ENCODE results near the gene INTS3. TPM values are rescaled to one million over a fixed set of nuclear protein-coding genes. Genes with fewer than 3 reads are reported as not detected.
A peak's percentile ranks its signal among the peaks of the same experiment; 100 is the strongest.

Gene INTS3
- total and polyA plus RNA-seq, 10 of the 15 experiments (the other 5 are each of a cell fraction or from before 2014, with no cell fraction given), result 12.6 to 87.4 (median 30.8) TPM

DNA sequence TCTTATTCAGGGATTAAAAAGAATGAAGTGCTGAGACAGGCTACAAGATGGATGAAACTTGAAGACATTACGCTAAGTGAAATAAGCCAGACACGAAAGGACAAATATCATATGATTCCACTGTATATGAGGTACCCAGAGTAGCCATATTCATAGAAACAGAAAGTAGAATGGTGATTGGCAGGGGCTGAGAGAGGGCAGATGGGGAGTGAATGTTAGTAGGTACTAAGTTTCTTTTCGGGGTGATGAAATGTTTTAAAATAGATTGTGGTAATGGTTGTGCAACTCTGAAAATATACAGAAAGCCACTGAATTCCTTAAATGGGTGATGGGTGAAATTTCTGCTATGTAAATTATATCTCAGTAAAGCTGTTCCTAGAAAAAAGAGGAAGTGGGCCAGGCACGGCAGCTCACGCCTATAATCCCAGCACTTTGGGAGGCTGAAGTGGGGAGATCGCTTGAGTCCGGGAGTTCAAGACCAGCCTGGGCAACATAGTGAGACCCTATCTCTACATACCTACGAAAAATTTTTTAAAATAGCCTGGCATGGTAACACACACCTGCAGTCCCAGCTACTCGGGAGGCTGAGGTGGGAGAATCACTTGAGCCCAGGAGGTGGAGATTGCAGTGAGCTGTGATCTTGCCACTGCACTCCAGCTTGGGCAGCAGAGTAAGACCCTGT is 63.3 kb downstream of the INTS3 start (continued):
- TF ChIP-seq, protein P1, sequence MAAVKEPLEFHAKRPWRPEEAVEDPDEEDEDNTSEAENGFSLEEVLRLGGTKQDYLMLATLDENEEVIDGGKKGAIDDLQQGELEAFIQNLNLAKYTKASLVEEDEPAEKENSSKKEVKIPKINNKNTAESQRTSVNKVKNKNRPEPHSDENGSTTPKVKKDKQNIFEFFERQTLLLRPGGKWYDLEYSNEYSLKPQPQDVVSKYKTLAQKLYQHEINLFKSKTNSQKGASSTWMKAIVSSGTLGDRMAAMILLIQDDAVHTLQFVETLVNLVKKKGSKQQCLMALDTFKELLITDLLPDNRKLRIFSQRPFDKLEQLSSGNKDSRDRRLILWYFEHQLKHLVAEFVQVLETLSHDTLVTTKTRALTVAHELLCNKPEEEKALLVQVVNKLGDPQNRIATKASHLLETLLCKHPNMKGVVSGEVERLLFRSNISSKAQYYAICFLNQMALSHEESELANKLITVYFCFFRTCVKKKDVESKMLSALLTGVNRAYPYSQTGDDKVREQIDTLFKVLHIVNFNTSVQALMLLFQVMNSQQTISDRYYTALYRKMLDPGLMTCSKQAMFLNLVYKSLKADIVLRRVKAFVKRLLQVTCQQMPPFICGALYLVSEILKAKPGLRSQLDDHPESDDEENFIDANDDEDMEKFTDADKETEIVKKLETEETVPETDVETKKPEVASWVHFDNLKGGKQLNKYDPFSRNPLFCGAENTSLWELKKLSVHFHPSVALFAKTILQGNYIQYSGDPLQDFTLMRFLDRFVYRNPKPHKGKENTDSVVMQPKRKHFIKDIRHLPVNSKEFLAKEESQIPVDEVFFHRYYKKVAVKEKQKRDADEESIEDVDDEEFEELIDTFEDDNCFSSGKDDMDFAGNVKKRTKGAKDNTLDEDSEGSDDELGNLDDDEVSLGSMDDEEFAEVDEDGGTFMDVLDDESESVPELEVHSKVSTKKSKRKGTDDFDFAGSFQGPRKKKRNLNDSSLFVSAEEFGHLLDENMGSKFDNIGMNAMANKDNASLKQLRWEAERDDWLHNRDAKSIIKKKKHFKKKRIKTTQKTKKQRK (IDR thresholded peaks at IDR 0.05; ENCODE audit: low read depth, low read length), result no peak
- TF ChIP-seq MYB (IDR thresholded peaks at IDR 0.05; ENCODE audit: borderline replicate concordance, low read depth, low read length), result no peak
- TF ChIP-seq NR2C1 (IDR thresholded peaks at IDR 0.05), result no peak
- no peak for TF ChIP-seq POLR2AphosphoS5 (IDR thresholded peaks at IDR 0.05; ENCODE audit: low read length)
- no peak for TF ChIP-seq ZNF622 (IDR thresholded peaks at IDR 0.05)
- peak in 1 of 2 experiments; percentile 99; a peak in 3 of 4 replicates for TF ChIP-seq CEBPB (IDR thresholded peaks at IDR 0.05; ENCODE audit: borderline replicate concordance in 1 of 2, low read depth in 2 of 2, low read length in 2 of 2)
- 0 out of 2 replicates have a peak, but pooled peaks have one; percentile 13 for TF ChIP-seq RFX5 (IDR thresholded peaks at IDR 0.05; ENCODE audit: low read depth, low read length)
- no peak for TF ChIP-seq ZNF274 (IDR thresholded peaks at IDR 0.05; ENCODE audit: insufficient read depth, insufficient read length)
- no peak for TF ChIP-seq RB1 (IDR thresholded peaks at IDR 0.05; ENCODE audit: borderline replicate concordance)
- peak; percentile 99 for TF ChIP-seq EED (IDR thresholded peaks at IDR 0.05; ENCODE audit: low read depth)
- TF ChIP-seq CREM (IDR thresholded peaks at IDR 0.05; ENCODE audit: low read depth), result peak; percentile 24; the same call in 1 of the 2 replicates
- TF ChIP-seq GATAD2B (conservative IDR thresholded peaks at IDR 0.05; ENCODE audit: low read depth), result peak; percentile 71
- TF ChIP-seq MEF2B (IDR thresholded peaks at IDR 0.05; ENCODE audit: partially characterized antibody, poor library complexity, severe bottlenecking), result peak; percentile 85
- no peak for TF ChIP-seq TCF12 (IDR thresholded peaks at IDR 0.05; ENCODE audit: low read depth, low read length)
- no peak for TF ChIP-seq TAF1 (IDR thresholded peaks at IDR 0.05; ENCODE audit: borderline replicate concordance, low read depth, low read length)
- TF ChIP-seq EP300 (IDR thresholded peaks at IDR 0.05; ENCODE audit: borderline replicate concordance in 1 of 2, control insufficient read depth in 1 of 2, low read depth in 2 of 2, low read length in 2 of 2), result peak; percentile 54 to 63; a peak in 3 of 4 replicates
- no peak for TF ChIP-seq SMAD5 (IDR thresholded peaks at IDR 0.05; ENCODE audit: low read depth)
- peak; percentile 42; the same call in 1 of the 2 replicates for TF ChIP-seq TBL1XR1 (IDR thresholded peaks at IDR 0.05; ENCODE audit: low read depth, low read length)
- no peak for TF ChIP-seq HDGF (IDR thresholded peaks at IDR 0.05)
- TF ChIP-seq, protein P2, sequence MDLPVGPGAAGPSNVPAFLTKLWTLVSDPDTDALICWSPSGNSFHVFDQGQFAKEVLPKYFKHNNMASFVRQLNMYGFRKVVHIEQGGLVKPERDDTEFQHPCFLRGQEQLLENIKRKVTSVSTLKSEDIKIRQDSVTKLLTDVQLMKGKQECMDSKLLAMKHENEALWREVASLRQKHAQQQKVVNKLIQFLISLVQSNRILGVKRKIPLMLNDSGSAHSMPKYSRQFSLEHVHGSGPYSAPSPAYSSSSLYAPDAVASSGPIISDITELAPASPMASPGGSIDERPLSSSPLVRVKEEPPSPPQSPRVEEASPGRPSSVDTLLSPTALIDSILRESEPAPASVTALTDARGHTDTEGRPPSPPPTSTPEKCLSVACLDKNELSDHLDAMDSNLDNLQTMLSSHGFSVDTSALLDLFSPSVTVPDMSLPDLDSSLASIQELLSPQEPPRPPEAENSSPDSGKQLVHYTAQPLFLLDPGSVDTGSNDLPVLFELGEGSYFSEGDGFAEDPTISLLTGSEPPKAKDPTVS (IDR thresholded peaks at IDR 0.05; ENCODE audit: low read depth, low read length), result no peak
- no peak for TF ChIP-seq RBBP5 (conservative IDR thresholded peaks at IDR 0.05)
- TF ChIP-seq SMARCA5 (IDR thresholded peaks at IDR 0.05), result no peak; the same call in none of the 2 replicates
- TF ChIP-seq NFXL1 (IDR thresholded peaks at IDR 0.05; ENCODE audit: borderline replicate concordance), result no peak
- TF ChIP-seq IKZF2 (IDR thresholded peaks at IDR 0.05), result peak; percentile 99 to 100
- no peak for TF ChIP-seq CHD2 (IDR thresholded peaks at IDR 0.05; ENCODE audit: borderline replicate concordance, low read depth, low read length)
- no peak for TF ChIP-seq HCFC1 (IDR thresholded peaks at IDR 0.05; ENCODE audit: low read length)
- TF ChIP-seq HDAC2 (IDR thresholded peaks at IDR 0.05), result no peak; the same call in 1 of the 2 replicates
- TF ChIP-seq YY1 (IDR thresholded peaks at IDR 0.05; ENCODE audit: low read depth, low read length), result peak; percentile 12; the same call in 1 of the 2 replicates

Data from GM12878 (cell line).